GM06990 (cell line): Measurements from ENCODE around the gene KRTAP8-1.

ENCODE experiments used
- DNase-seq: peaks from one replicate; pipeline ENCODE4 v3.0.0-alpha.2; 2011; ENCODE audit not compliant: insufficient read length; ENCODE audit errors: extremely low read depth
- H3K27me3 ChIP-seq: replicated peaks from 2 replicates; pipeline ENCODE4 v1.6.0; 2011; ENCODE audit warnings: low read length; ENCODE audit not compliant: control insufficient read depth, insufficient read depth
- H3K36me3 ChIP-seq: 2 replicates; pipeline ENCODE4 v1.5.1; 2011; ENCODE audit warnings: low read length; ENCODE audit not compliant: control insufficient read depth, insufficient read depth
- H3K4me3 ChIP-seq: replicated peaks from 2 replicates; pipeline ENCODE4 v1.5.1; 2011; ENCODE audit warnings: low read depth, mild to moderate bottlenecking, control low read depth, low read length
- TF ChIP-seq, protein P1 (sequence below): IDR thresholded peaks from 2 replicates; pipeline ENCODE4 v1.5.1; 2011; ENCODE audit warnings: low read length, control low read depth, mild to moderate bottlenecking, inconsistent platforms; ENCODE audit not compliant: insufficient read depth, poor library complexity, severe bottlenecking

The KRTAP8-1 gene

DNA sequence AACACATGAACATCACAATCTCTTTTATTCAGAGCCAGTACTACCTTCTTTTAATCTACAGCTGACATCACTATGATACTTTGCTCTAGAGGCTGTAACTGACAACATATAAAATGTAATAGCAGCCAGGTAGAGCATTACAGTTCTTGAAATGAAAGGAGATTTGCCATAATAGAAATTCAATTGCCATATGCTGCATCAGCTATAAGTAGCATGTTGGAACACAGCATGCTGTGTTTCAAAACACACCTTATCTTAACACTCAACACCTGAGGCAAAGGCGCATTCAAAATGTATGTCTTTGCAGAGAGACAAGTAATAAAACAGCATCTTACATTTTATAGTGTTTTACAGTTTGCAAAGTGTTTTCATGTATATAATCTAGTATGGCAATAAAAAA, 33.8 kb downstream of the KRTAP8-1 start:
- no peak for DNase-seq
- no peak overlapping the region for H3K4me3 ChIP-seq
- H3K36me3 ChIP-seq = no peaks in the 10 kb centered on the region
- H3K27me3 ChIP-seq = no peaks in the 10 kb centered on the region
- TF ChIP-seq, protein P1, sequence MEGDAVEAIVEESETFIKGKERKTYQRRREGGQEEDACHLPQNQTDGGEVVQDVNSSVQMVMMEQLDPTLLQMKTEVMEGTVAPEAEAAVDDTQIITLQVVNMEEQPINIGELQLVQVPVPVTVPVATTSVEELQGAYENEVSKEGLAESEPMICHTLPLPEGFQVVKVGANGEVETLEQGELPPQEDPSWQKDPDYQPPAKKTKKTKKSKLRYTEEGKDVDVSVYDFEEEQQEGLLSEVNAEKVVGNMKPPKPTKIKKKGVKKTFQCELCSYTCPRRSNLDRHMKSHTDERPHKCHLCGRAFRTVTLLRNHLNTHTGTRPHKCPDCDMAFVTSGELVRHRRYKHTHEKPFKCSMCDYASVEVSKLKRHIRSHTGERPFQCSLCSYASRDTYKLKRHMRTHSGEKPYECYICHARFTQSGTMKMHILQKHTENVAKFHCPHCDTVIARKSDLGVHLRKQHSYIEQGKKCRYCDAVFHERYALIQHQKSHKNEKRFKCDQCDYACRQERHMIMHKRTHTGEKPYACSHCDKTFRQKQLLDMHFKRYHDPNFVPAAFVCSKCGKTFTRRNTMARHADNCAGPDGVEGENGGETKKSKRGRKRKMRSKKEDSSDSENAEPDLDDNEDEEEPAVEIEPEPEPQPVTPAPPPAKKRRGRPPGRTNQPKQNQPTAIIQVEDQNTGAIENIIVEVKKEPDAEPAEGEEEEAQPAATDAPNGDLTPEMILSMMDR = no peak

DNA sequence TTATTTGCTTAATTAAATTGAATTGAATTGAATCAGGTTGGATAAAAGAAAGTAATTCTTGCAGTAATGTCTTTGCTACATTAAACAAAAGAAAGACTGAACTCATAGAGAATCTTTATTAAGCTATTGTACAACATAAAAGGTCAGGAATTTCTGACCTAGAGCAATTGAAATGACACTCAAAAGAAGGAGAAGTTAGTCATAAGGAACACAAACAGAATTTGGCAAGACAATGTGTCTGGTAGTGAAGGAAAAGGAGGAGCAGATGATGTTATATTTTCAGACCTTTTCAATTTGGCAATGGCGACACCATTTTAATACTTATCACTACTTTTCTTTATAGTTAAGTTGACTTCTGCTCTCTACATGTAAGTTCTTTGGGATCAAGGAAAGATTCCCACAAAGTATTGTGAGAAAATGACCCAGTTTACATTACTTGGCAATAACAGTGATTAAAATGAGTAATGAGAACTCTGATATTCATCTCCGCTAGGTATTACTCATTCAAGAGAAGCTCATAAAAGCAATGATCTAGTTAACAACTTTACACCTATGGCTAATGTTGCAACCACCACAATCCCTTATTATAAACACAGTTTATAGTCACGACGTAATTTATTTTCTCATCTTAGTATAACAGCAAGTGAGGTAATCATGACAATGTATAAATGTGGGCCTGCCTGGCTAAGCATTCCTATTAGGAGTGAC, 43.2 kb downstream of the KRTAP8-1 start:
- DNase-seq = no peak
- H3K4me3 ChIP-seq = no peak overlapping the region
- TF ChIP-seq, protein P1 = no peak
- no peaks in the 10 kb centered on the region for H3K36me3 ChIP-seq
- no peaks in the 10 kb centered on the region for H3K27me3 ChIP-seq
